Neutrophil (primary cell): ENCODE data around the gene CDC42BPG.

Experiments used
- H3K27ac ChIP-seq: fragments of 200-600 bp; sonication (generic); 2 replicates; pipeline ENCODE4 v1.5.1; 2016; ENCODE audit warnings: mild to moderate bottlenecking, moderate library complexity
- H3K27me3 ChIP-seq: fragments of 200-600 bp; sonication (generic); 2 replicates; pipeline ENCODE4 v1.6.0; 2016; ENCODE audit warnings: mild to moderate bottlenecking
- H3K36me3 ChIP-seq: fragments of 200-600 bp; sonication (generic); 2 replicates; pipeline ENCODE4 v1.5.1; 2017
- H3K4me1 ChIP-seq, 2 experiments: fragments of 200-600 bp in 1 of 2; sonication (generic) in 1 of 2; 1 replicate in 1 of 2; 2 replicates in 1 of 2; pipeline versions ENCODE4 v1.5.1 to v1.6.1; 2013 to 2016; ENCODE audit warnings: low read depth in 1 of 2, low read length in 1 of 2, mild to moderate bottlenecking in 1 of 2, moderate library complexity in 1 of 2; ENCODE audit not compliant: control insufficient read depth in 1 of 2, insufficient read depth in 1 of 2
- H3K4me3 ChIP-seq, 2 experiments: fragments of 200-600 bp in 1 of 2; sonication (generic) in 1 of 2; 1 replicate in 1 of 2; 2 replicates in 1 of 2; pipeline ENCODE4 v1.5.1; 2013 to 2016; ENCODE audit warnings: low read depth in 1 of 2, low read length in 1 of 2, mild to moderate bottlenecking in 1 of 2, moderate library complexity in 1 of 2
- H3K9me3 ChIP-seq: fragments of 200-600 bp; sonication (generic); 2 replicates; pipeline ENCODE4 v1.5.1; 2016
- CTCF ChIP-seq: fragments of 200-600 bp; sonication (generic); IDR thresholded peaks from 2 replicates; pipeline ENCODE4 v1.5.1; 2016; ENCODE audit warnings: antibody characterized with exemption

The CDC42BPG gene

GRCh38 chr11:64792482-64792881 lies 52.0 kb downstream of the CDC42BPG start:
- Histone ChIP-seq H3K27me3 (no peaks in the 10 kb centered on the region), H3K9me3 (no peaks in the 10 kb centered on the region), H3K36me3 (peaks cover 93% of the 10 kb centered on the region), H3K4me1 (peaks cover 13 to 15% of the 10 kb centered on the region in 2 experiments), H3K4me3 (no peak overlapping the region), H3K27ac (no peak overlapping the region)
- TF ChIP-seq CTCF, result no peak

GRCh38 chr11:64791781-64792291 lies 52.6 kb downstream of the CDC42BPG start:
- TF ChIP-seq CTCF, result no peak
- Histone ChIP-seq H3K4me1 (peaks cover 9 to 12% of the 10 kb centered on the region in 2 experiments), H3K27ac (no peak overlapping the region), H3K27me3 (no peaks in the 10 kb centered on the region), H3K9me3 (no peaks in the 10 kb centered on the region), H3K4me3 (no peak overlapping the region), H3K36me3 (peaks cover 86% of the 10 kb centered on the region)

- Histone ChIP-seq H3K27me3 (no peaks in the 10 kb centered on the region), H3K4me3 (no peak overlapping the region), H3K9me3 (no peaks in the 10 kb centered on the region), H3K4me1 (peaks cover 0 to 5% of the 10 kb centered on the region in 2 experiments), H3K27ac (no peak overlapping the region), H3K36me3 (peaks cover 77% of the 10 kb centered on the region)
- no peak for TF ChIP-seq CTCF
Measured at GRCh38 chr11:64790205-64791095, 54.0 kb downstream of the CDC42BPG start.

- Histone ChIP-seq H3K27ac (no peak overlapping the region), H3K4me1 (peaks cover 0 to 5% of the 10 kb centered on the region in 2 experiments), H3K4me3 (no peak overlapping the region), H3K9me3 (no peaks in the 10 kb centered on the region), H3K27me3 (no peaks in the 10 kb centered on the region), H3K36me3 (peaks cover 73% of the 10 kb centered on the region)
- no peak for TF ChIP-seq CTCF
Measured at GRCh38 chr11:64789331-64790204, 54.9 kb downstream of the CDC42BPG start.

- Histone ChIP-seq H3K27ac (peak overlapping the region; percentile 67), H3K27me3 (no peaks in the 10 kb centered on the region), H3K9me3 (no peaks in the 10 kb centered on the region), H3K4me1 (peaks cover 0 to 5% of the 10 kb centered on the region in 2 experiments), H3K4me3 (no peak overlapping the region), H3K36me3 (peaks cover 65% of the 10 kb centered on the region)
- no peak for TF ChIP-seq CTCF
Measured at GRCh38 chr11:64788321-64789215, 55.9 kb downstream of the CDC42BPG start.
